GM12878 (cell line): ENCODE data around the gene RABEP1. TPM values are rescaled to one million over a fixed set of nuclear protein-coding genes. Genes with fewer than 3 reads are reported as not detected.
A peak's percentile ranks its signal among the peaks of the same experiment; 100 is the strongest.

Experiments used
- BCL11A ChIP-seq: IDR thresholded peaks from 2 replicates; pipeline ENCODE4 v1.6.1; 2011; ENCODE audit warnings: low read depth, low read length
- BCL3 ChIP-seq: IDR thresholded peaks from 2 replicates; pipeline ENCODE4 v1.6.1; 2011; ENCODE audit warnings: borderline replicate concordance, low read depth, mild to moderate bottlenecking, moderate library complexity, low read length; ENCODE audit not compliant: insufficient read depth, poor library complexity, severe bottlenecking
- CREM ChIP-seq: IDR thresholded peaks from 2 replicates; pipeline ENCODE4 v1.6.1; 2014; ENCODE audit warnings: antibody characterized with exemption, low read depth
- E4F1 ChIP-seq: fragments of 450-650 bp; IDR thresholded peaks from 2 replicates; pipeline ENCODE4 v1.6.1; 2018; ENCODE audit warnings: borderline replicate concordance, mild to moderate bottlenecking; ENCODE audit not compliant: partially characterized antibody
- FOXM1 ChIP-seq: IDR thresholded peaks from 2 replicates; pipeline ENCODE4 v1.6.1; 2012; ENCODE audit warnings: low read depth, mild to moderate bottlenecking, inconsistent platforms, low read length, moderate library complexity
- IRF3 ChIP-seq: fragments of 450-650 bp; IDR thresholded peaks from 2 replicates; pipeline ENCODE4 v1.6.1; 2014; ENCODE audit warnings: mild to moderate bottlenecking
- KLF5 ChIP-seq: fragments of 450-650 bp; IDR thresholded peaks from 2 replicates; pipeline ENCODE4 v1.6.1; 2014; ENCODE audit warnings: mild to moderate bottlenecking; ENCODE audit not compliant: partially characterized antibody
- LARP7 ChIP-seq: fragments of 450-650 bp; IDR thresholded peaks from 2 replicates; pipeline ENCODE4 v1.6.1; 2017; ENCODE audit warnings: mild to moderate bottlenecking
- MEF2A ChIP-seq: IDR thresholded peaks from 2 replicates; pipeline ENCODE4 v1.6.1; 2011; ENCODE audit warnings: low read depth, mild to moderate bottlenecking, low read length, moderate library complexity; ENCODE audit not compliant: insufficient read depth
- MYC ChIP-seq: IDR thresholded peaks from 2 replicates; pipeline ENCODE4 v1.6.1; 2011; ENCODE audit warnings: mild to moderate bottlenecking, low read length, moderate library complexity, inconsistent platforms; ENCODE audit not compliant: insufficient read depth, insufficient replicate concordance, insufficient read length, severe bottlenecking
- NFXL1 ChIP-seq: fragments of 450-650 bp; IDR thresholded peaks from 2 replicates; pipeline ENCODE4 v1.6.1; 2017; ENCODE audit warnings: antibody characterized with exemption, mild to moderate bottlenecking, borderline replicate concordance
- NR2F1 ChIP-seq: fragments of 450-650 bp; conservative IDR thresholded peaks from 2 replicates; pipeline ENCODE4 v1.6.1; 2017; ENCODE audit warnings: mild to moderate bottlenecking
- SREBF2 ChIP-seq: IDR thresholded peaks from 2 replicates; pipeline ENCODE4 v1.6.1; 2012; ENCODE audit warnings: mild to moderate bottlenecking, low read length
- SUPT20H ChIP-seq: IDR thresholded peaks from 2 replicates; pipeline ENCODE4 v1.6.1; 2011; ENCODE audit warnings: low read depth, mild to moderate bottlenecking, low read length, moderate library complexity, borderline replicate concordance; ENCODE audit not compliant: control insufficient read depth
- SUZ12 ChIP-seq: fragments of 200-600 bp; sonication (generic); IDR thresholded peaks from one replicate; pipeline ENCODE4 v1.6.1; 2018; ENCODE audit warnings: antibody characterized with exemption, mild to moderate bottlenecking; ENCODE audit not compliant: unreplicated experiment
- ZNF217 ChIP-seq: fragments of 450-650 bp; IDR thresholded peaks from 2 replicates; pipeline ENCODE4 v1.6.1; 2017; ENCODE audit warnings: antibody characterized with exemption, mild to moderate bottlenecking
- ZSCAN29 ChIP-seq: fragments of 450-650 bp; IDR thresholded peaks from 2 replicates; pipeline ENCODE4 v1.6.1; 2017; ENCODE audit warnings: mild to moderate bottlenecking, moderate library complexity
- polyA plus RNA-seq, 11 experiments: library from polyadenylated mRNA; depleted of rRNA in 4 of 11; unstranded in 6 of 11; stranded (reverse) in 5 of 11; fragments of >200 nt; fragmentation: Nextera tagmentation in 4 of 11; fragmentation: Illumina TruSeq in 1 of 11; extraction: Ambion mirVana in 4 of 11; extraction: Trizol in 1 of 11; gene quantifications; 1 replicate in 1 of 11; 2 replicates in 10 of 11; pipeline versions ENCODE4 v1.2.1 to v1.2.3, GENCODE V29; 2011 to 2016; ENCODE audit warnings: inconsistent platforms in 2 of 11, missing spikeins in 2 of 11, low read depth in 1 of 11
- total RNA-seq, 4 experiments: library from RNA; depleted of rRNA in 3 of 4; stranded (reverse); fragments of >200 nt in 3 of 4; fragmentation: Illumina TruSeq in 1 of 4; extraction: Trizol in 1 of 4; gene quantifications; 2 replicates each; pipeline versions ENCODE4 v1.2.1 to v1.2.3, GENCODE V29; 2013 to 2021
- TF ChIP-seq, protein P1 (sequence below): IDR thresholded peaks from 2 replicates; pipeline ENCODE4 v1.6.1; 2012; ENCODE audit warnings: mild to moderate bottlenecking, low read depth, low read length
- TF ChIP-seq, protein P2 (sequence below): IDR thresholded peaks from 2 replicates; pipeline ENCODE4 v1.6.1; 2012; ENCODE audit warnings: low read length, inconsistent platforms

RABEP1 gene
- total and polyA plus RNA-seq, 10 of the 15 experiments (the other 5 are each of a cell fraction or from before 2014, with no cell fraction given): 13.4 to 71.4 (median 59.8) TPM

GRCh38 chr17:5419959-5420653 is 138.0 kb downstream of the RABEP1 start, which contains the start of gene RPAIN (continued):
- no peak for TF ChIP-seq ZNF217
- TF ChIP-seq MEF2A: no peak
- TF ChIP-seq CREM: no peak; the same call in 1 of the 2 replicates
- no peak for TF ChIP-seq KLF5
- TF ChIP-seq FOXM1: no peak
- no peak for TF ChIP-seq NR2F1
- TF ChIP-seq SREBF2: no peak
- peak; percentile 85 for TF ChIP-seq MYC
- no peak for TF ChIP-seq BCL3
- TF ChIP-seq IRF3: no peak
- TF ChIP-seq, protein P1, sequence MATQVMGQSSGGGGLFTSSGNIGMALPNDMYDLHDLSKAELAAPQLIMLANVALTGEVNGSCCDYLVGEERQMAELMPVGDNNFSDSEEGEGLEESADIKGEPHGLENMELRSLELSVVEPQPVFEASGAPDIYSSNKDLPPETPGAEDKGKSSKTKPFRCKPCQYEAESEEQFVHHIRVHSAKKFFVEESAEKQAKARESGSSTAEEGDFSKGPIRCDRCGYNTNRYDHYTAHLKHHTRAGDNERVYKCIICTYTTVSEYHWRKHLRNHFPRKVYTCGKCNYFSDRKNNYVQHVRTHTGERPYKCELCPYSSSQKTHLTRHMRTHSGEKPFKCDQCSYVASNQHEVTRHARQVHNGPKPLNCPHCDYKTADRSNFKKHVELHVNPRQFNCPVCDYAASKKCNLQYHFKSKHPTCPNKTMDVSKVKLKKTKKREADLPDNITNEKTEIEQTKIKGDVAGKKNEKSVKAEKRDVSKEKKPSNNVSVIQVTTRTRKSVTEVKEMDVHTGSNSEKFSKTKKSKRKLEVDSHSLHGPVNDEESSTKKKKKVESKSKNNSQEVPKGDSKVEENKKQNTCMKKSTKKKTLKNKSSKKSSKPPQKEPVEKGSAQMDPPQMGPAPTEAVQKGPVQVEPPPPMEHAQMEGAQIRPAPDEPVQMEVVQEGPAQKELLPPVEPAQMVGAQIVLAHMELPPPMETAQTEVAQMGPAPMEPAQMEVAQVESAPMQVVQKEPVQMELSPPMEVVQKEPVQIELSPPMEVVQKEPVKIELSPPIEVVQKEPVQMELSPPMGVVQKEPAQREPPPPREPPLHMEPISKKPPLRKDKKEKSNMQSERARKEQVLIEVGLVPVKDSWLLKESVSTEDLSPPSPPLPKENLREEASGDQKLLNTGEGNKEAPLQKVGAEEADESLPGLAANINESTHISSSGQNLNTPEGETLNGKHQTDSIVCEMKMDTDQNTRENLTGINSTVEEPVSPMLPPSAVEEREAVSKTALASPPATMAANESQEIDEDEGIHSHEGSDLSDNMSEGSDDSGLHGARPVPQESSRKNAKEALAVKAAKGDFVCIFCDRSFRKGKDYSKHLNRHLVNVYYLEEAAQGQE: no peak
- TF ChIP-seq SUZ12: no peak
- TF ChIP-seq BCL11A: no peak
- TF ChIP-seq, protein P2, sequence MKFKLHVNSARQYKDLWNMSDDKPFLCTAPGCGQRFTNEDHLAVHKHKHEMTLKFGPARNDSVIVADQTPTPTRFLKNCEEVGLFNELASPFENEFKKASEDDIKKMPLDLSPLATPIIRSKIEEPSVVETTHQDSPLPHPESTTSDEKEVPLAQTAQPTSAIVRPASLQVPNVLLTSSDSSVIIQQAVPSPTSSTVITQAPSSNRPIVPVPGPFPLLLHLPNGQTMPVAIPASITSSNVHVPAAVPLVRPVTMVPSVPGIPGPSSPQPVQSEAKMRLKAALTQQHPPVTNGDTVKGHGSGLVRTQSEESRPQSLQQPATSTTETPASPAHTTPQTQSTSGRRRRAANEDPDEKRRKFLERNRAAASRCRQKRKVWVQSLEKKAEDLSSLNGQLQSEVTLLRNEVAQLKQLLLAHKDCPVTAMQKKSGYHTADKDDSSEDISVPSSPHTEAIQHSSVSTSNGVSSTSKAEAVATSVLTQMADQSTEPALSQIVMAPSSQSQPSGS: no peak
- peak; percentile 59 for TF ChIP-seq E4F1
- no peak for TF ChIP-seq SUPT20H
- no peak for TF ChIP-seq NFXL1
- peak; percentile 93; the same call in 1 of the 2 replicates for TF ChIP-seq LARP7
- TF ChIP-seq ZSCAN29: no peak
